HG02981 (cell line): ENCODE data around the gene PPWD1.
"Not testable (repeated sequence)": the region's sequence is repeated elsewhere in the genome, so short reads cannot be mapped to it uniquely, and the experiment has no call there.

ENCODE experiments used
- ATAC-seq: cut with Tn5 transposase; IDR thresholded peaks from one replicate; pipeline ENCODE4 v1.9.1; 2021; ENCODE audit warnings: mild to moderate bottlenecking, moderate library complexity; ENCODE audit not compliant: unreplicated experiment

Gene PPWD1

GRCh38 chr5:65562731-65563701 lies at the start of gene PPWD1, which contains the start of gene CENPK:
PPWD1 (plus strand) TSS chr5:65563296; CDS start chr5:65563311, 15 bp downstream.
CENPK (minus strand) TSS chr5:65563168; CDS start chr5:65554907, 8,261 bp downstream.
- ATAC-seq, result peak; percentile 99

DNA sequence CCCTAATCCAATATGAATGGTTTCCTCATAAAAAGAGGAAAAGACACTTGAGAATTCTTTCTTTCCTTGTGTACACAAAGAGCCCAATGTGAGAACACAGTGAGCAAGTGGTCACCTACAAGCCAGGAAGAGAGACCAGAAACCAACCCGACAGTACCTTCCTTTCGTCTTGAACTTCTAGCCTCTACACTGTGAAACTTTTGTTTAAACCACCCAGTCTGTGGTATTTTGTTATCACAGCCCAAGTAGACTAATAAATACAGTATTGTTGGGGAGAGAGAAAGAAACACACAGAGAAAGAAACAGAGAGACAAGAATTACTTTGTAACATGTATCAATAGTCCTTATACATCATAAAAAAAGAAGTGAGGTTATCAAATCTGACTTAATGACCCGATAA lies 37.4 kb upstream of the PPWD1 start:
- ATAC-seq, result no peak

- no peak for ATAC-seq
These were observed 32.2 kb upstream of the PPWD1 start for GRCh38 chr5:65530904-65531303.

DNA sequence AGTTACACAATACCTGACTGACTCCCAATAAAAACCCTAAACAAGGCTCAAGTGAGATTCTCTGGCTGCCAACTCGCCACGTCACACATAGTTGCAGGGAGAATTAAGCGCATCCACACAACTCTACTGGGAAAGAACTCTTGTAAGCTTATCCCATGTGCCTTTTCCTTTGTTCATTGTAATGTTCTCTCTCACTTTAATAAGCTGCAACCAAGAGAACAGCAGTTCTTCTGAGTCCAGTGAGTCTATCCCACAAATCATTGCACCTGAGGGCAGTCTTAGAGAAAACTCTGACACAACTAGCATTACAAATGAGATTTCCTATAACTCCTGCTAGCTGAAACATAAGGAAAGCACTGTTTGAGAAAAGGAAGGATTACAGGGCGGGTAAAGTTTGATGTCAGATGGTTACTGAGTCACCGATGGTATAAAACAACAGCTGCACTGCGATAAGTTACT lies 27.5 kb upstream of the PPWD1 start:
- no peak for ATAC-seq

GRCh38 chr5:65539827-65540226 lies 23.3 kb upstream of the PPWD1 start:
- ATAC-seq, result no peak

- no peak for ATAC-seq
These were observed 18.6 kb upstream of the PPWD1 start for GRCh38 chr5:65544473-65544872.

DNA sequence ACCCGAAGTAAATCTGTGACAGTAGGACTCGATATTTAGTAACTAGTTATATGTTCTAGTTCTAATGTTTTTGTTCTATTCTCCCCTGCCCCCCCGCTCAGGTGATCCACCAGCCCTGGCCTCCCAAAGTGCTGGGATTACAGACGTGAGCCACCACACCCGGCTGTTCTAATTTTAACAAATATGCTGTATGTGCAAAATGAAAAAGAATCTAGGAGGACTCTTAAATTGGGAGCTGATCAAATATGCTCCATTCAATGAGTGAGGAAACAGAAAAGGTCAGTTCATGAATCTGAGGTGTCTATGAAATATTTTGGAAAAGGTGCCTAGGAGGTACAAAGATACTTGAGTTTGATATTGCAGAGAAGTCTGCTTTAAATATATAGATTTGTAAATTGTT lies 17.0 kb upstream of the PPWD1 start:
- ATAC-seq, result no peak

- no peak for ATAC-seq
These were observed 14.8 kb upstream of the PPWD1 start for GRCh38 chr5:65548281-65548680.

GRCh38 chr5:65553941-65554340 lies 9.2 kb upstream of the PPWD1 start:
- ATAC-seq, result no peak

DNA sequence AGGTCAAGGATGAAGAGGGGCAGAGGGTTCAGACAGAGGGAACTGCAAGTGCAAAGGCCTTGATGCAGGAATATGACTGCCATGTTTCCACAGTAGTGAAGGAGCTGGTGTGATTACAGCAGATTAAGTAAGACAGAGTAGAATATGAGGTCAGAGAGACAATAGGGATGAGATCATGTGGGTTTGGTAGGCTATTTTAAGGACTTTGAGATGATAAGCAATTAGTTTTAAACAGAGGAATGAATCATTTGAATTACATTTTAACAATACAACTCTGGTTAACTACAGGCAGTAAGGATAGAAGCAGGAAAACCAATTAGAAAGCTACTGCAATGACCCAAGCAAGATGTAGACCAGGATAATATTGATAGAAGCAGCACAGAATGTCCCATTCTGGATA lies 7.8 kb upstream of the PPWD1 start:
- ATAC-seq, result no peak

DNA sequence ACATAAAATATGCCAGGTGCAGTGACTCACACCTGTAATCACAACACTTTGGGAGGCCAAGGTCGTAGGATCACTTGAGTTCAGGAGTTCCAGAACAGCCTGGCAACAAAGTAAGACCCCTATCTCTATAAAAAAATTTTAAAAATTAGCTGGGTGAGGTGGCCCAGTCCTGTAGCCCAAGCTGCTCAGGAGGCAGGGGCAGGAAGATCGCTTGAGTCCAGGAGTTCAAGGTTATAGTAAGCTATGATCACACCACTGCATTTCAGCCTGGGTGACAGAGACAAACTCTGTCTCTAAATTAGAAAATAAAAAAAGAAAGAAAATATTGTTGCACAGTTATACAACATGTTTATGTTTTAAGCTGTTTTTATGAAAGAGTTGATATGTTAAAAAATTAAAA lies 6.9 kb upstream of the PPWD1 start:
- no peak for ATAC-seq

GRCh38 chr5:65556718-65557117 lies 6.4 kb upstream of the PPWD1 start:
- no peak for ATAC-seq

- ATAC-seq, result no peak
These were observed 681 bp downstream of the PPWD1 start for GRCh38 chr5:65563777-65564176.

DNA sequence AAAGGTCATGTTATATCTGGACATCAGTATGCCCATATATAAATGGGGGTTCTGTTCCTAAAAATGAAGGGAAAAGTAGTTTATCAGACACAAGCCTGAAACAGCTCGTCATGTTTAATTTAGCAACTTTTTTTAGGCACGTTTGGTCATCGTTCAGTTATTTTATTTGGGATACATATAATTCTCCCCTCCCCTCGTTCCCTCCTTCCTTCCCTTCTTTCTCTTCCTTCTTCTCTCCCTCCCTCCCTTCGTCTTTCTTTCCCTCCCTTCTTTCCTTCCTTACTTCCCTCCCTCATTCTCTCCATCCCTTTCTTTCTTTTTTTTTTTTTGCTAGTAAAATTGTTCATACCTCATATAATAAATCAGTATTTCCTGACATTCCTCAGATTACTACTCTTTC lies 3.4 kb downstream of the PPWD1 start:
- no peak for ATAC-seq

DNA sequence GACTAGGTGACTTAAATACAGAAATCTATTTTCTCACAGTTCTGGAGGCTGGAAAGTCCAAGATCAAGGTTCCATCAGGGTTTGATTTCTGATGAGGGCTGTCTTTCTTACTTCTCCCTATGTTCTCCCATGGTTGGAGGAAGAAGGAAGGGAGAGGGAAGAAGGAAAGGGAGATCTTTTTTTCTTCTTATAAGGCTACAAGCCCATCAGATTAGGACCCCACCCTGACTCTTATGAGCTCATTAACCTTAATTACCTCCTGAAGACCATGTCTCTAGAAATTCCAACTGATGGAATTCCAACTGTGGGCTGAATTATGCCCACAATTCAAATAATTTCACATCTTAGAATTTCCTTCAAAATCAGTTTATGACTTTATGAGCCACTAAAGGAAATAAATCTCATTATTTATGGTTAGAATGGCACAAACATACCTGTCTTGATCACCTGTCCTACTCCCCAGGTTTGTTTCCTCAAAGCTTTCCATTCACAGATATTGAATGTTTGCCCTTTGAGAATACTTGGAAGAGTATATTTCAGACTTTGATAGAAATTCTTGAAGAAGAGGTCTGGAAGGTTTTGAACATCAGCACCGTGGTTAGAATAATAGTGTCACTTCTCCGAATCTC lies 7.6 kb downstream of the PPWD1 start:
- ATAC-seq, result no peak

DNA sequence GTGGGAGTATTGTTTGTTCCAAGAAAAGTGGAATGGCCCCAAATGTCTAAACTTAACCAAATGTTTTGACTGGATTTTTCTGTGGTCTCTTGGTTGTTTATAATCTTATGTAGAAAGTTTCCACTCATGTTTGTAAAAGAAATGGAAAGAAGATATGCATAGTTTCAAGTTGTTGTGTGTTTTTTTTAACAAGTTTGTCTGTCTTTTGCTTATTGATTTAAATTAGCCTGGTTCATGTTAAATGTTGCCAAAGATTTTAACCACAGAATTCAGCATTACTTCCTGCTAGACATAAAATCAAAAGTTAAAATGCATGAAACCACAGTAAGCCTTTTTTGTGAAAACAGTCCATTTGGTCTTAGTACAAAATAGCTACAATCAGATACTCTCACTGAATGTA lies 14.0 kb downstream of the PPWD1 start:
- no peak for ATAC-seq

DNA sequence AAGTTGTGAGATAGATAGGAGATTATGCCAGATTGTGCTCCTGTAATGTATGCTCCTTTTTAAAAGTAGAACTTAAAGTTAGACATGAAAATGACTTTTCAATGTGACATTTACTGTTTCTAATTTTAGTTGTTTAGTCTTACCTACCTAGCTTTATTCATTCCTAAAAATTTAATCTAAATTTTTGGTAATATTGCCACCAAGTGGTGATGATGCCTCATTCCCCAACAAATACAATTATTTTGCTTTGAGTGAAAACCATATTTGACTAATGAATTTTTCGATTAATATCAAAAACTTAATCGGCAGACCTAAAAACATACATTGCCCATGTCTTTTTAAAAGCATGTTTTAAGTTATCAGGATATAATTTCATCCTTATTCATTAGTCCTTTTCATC lies 25.6 kb downstream of the PPWD1 start:
- ATAC-seq, result no peak

DNA sequence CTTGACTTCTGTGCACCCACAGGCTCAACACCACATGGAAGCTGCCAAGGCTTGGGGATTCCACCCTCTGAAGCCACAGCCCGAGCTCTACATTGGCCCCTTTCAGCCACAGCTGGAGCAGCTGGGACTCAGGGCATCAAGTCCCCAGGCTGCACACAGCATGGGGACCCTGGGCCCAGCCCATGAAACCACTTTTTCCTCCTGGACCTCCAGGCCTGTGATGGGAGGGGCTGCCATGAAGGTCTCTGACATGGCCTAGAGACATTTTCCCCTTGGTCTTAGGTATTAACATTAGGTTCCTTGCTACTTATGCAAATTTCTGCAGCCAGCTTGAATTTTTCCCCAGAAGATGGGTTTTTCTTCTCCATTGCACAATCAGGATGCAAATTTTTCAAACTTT lies 38.7 kb downstream of the PPWD1 start:
- ATAC-seq, result not testable (repeated sequence)

DNA sequence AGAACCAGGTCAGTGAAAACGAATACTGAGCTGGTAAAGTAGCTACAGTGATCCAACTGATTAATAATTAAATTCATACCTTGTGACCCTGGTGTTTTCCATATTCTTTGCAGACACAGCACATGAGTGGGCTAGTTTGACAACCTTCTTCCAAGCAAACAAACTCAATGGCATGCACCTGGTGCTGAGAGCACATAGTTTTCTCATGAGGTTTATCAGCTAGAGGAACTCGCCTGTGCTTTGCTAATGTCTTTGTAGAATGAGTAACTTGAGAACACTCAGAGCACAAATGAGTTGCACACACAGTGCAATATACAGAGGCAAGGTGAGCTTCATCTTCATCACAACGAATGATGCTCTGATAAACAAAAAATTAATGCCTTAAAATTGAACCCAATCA lies 48.4 kb downstream of the PPWD1 start:
- no peak for ATAC-seq

DNA sequence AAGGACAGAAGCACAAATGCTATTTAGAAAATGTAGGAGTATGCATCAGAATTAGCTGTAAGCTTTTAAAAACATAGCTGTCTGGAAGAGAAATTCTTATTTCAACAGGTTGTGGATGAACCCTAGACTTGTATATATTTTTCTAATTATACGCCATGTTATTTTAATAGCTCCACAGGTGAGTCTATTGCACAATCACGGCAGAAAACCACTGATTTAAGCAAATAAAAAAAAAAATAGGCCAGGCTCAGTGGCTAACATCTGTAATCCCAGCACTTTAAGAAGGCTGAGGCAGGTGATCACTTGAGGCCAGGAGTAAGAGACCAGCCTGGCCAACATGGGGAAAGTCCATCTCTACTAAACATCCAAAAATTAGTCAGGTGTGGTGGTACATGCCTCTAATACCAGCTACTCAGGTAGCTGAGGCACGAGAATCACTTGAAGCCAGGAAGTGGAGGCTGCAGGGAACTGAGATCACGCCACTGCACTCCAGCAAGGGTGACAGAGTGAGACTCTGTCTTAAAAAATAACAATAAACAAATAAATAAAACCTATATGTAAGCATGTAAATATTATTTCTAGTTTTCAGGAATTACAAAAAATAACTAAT lies 49.3 kb downstream of the PPWD1 start:
- no peak for ATAC-seq

- no peak for ATAC-seq
These were observed 56.9 kb downstream of the PPWD1 start for GRCh38 chr5:65620021-65620420.

GRCh38 chr5:65621961-65622360 lies 58.9 kb downstream of the PPWD1 start:
- not testable (repeated sequence) for ATAC-seq
